GM12865 (cell line): ENCODE results near the gene CCSER1.

Experiments used
- DNase-seq: peaks from one replicate; pipeline ENCODE4 v3.0.0; 2010; ENCODE audit warnings: low read depth
- H3K4me3 ChIP-seq: 2 replicates; pipeline ENCODE4 v1.5.1; 2011; ENCODE audit warnings: mild to moderate bottlenecking, low read depth, low read length, control low read depth
- TF ChIP-seq, protein P1 (sequence below): IDR thresholded peaks from 2 replicates; pipeline ENCODE4 v1.5.1; 2011; ENCODE audit warnings: low read length, control low read depth, low read depth, inconsistent platforms; ENCODE audit not compliant: insufficient read depth; ENCODE audit errors: missing control alignments

CCSER1 gene

DNA sequence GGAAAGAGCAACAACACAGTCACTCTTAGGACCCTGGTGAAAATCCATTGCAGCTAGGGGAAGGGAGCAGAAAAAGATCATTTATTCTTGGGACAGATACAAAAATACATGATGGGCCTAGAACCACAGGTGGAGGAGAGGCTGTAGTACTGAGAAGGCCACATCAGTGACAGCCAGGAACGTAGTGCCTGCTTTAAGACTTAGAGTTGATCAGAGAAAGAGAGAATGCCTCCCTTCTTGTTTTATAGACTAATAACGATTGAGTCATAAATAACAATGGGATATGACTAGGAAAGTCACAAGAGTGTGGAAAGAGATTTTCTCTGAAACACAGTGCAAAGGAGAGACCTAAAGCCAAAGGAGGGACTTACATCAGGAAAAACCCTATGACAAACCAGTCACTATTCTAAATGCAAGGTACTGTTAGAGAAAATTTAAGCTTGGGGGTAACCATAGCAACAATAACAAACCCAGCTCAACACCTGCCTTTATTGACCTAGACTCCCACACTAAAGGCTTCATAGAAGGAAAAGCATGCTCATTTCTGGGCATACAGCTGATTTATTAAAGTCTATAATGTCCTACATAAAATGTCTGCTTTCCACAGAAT, 1161.6 kb downstream of the CCSER1 start:
- no peak overlapping the region for H3K4me3 ChIP-seq
- DNase-seq, result no peak

DNA sequence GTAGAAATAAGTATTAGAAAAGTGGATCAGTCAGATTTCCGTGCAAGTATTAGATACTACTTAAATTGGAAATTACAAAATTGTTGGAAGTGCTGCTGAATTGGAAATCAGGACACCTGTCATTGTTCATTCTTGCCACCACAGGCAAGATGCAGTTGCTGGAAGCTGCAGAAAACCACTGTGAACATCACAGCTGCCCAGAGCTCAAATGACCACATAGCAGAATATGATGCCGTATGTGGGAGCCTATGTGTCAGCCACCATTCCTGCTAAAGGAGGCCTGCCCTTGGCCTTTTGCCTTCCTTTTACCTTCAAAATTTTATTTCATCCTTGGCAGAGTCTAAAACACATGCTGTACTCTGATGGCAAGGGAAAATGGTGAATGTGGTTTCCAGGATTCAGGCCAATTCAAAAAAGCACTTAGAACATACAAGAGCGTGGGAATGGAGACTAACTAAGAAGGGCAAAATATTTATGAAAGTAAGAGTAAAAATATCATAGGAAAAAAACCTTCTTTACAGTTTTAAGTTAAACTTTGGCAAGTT, 1171.0 kb downstream of the CCSER1 start:
- no peak overlapping the region for H3K4me3 ChIP-seq
- no peak for DNase-seq
- TF ChIP-seq, protein P1, sequence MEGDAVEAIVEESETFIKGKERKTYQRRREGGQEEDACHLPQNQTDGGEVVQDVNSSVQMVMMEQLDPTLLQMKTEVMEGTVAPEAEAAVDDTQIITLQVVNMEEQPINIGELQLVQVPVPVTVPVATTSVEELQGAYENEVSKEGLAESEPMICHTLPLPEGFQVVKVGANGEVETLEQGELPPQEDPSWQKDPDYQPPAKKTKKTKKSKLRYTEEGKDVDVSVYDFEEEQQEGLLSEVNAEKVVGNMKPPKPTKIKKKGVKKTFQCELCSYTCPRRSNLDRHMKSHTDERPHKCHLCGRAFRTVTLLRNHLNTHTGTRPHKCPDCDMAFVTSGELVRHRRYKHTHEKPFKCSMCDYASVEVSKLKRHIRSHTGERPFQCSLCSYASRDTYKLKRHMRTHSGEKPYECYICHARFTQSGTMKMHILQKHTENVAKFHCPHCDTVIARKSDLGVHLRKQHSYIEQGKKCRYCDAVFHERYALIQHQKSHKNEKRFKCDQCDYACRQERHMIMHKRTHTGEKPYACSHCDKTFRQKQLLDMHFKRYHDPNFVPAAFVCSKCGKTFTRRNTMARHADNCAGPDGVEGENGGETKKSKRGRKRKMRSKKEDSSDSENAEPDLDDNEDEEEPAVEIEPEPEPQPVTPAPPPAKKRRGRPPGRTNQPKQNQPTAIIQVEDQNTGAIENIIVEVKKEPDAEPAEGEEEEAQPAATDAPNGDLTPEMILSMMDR, result no peak

More for the DNA sequence above, 1161.6 kb downstream of the CCSER1 start:
- TF ChIP-seq, protein P1, result no peak

DNA sequence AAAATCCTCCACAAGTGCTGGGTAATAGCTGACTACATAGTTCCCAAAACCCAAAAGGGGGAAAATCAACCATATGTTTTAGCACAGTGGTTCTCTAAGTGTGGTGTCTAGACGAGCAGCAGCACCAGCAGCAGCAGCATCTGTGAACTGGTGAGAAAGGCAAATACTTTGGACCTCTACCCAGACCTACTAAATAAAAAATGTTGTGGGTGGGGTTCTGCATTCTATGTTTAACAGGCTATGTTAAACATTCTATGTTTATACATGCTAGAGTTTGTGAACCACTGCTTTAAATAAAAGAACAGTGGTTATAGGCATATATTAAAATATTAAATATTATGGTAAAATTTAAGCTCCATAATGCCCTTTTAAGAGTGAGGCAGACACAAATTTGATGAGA, 1171.6 kb downstream of the CCSER1 start:
- DNase-seq, result no peak
- TF ChIP-seq, protein P1, result no peak
- no peak overlapping the region for H3K4me3 ChIP-seq

DNA sequence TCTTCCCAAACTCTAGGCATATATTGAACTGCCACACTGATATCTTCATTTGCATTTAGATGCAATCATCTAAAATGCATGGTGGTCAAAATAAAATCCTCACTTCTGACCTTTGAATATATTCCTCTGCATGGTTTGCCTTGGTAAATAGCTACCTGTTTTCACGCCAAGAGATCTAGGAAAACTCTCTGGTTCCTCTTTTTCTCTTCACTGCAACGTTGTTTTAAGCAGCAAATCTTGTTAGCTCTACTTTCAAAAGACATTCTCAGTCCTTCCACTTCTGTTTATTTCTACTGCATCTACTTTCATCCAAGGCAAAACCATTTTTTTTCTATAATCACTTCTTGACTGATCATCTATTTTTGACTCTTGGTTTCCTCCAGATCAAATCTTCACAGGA, 1174.9 kb downstream of the CCSER1 start:
- TF ChIP-seq, protein P1, result no peak
- no peak overlapping the region for H3K4me3 ChIP-seq
- DNase-seq, result no peak

DNA sequence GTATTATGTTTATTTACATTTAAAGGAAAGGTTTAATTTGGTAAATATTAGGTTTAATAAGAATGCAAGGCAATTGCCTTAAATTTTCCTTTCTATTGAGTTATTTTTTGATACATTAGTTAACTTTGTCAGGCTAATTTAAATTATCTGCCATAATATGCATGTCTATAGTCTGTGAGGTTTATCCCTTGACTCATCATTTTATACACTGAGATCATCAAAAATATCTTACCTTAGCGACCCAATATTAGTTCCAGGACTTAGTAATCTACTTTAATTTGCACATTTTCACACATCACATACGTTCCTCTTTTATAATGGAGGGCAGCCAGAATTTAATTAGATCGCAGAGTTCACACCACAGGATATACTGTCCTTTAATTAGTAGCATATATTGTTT, 1177.1 kb downstream of the CCSER1 start:
- H3K4me3 ChIP-seq, result no peak overlapping the region
- no peak for DNase-seq
- TF ChIP-seq, protein P1, result no peak

DNA sequence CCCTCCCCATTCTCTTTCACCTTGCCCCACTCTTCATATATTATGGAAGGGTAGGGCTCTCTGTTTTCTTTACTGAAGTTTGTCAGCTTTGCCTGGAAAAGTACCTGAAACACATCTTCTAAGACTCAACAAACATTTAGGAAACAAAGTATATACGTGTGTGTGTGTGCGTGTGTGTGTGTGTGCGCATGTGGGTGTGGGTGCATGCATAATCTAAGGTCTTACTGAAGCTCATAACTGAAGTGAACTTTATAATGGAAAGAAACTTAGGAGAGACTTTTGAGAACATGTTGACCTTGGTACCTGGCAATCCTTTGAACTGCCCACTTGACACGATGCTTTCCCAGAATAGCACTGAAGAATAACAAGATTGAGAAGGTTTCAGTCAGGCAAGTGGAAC, 1190.2 kb downstream of the CCSER1 start:
- DNase-seq, result no peak
- H3K4me3 ChIP-seq, result no peak overlapping the region
- TF ChIP-seq, protein P1, result no peak
